GM21786 (cell line): ENCODE results near the gene PPP6R1.

Source experiments
- ATAC-seq: cut with Tn5 transposase; IDR thresholded peaks from one replicate; pipeline ENCODE4 v1.9.1; 2021; ENCODE audit not compliant: unreplicated experiment

The PPP6R1 gene

GRCh38 chr19:55244004-55244680, 14.7 kb downstream of the PPP6R1 start:
- ATAC-seq: no peak

- ATAC-seq: no peak
Measured at GRCh38 chr19:55242517-55242916, 16.3 kb downstream of the PPP6R1 start.

GRCh38 chr19:55241935-55242464, 16.8 kb downstream of the PPP6R1 start:
- ATAC-seq: no peak

- ATAC-seq: no peak
Measured at GRCh38 chr19:55241143-55241934, 17.5 kb downstream of the PPP6R1 start.

- ATAC-seq: no peak
Measured at GRCh38 chr19:55240713-55241020, 18.1 kb downstream of the PPP6R1 start.

- ATAC-seq: no peak
Measured at GRCh38 chr19:55239004-55239403, 19.8 kb downstream of the PPP6R1 start.

- no peak for ATAC-seq
Measured at GRCh38 chr19:55238030-55238429, 20.8 kb downstream of the PPP6R1 start.

GRCh38 chr19:55232986-55233385, 25.8 kb downstream of the PPP6R1 start:
- ATAC-seq: no peak

- ATAC-seq: no peak
Measured at GRCh38 chr19:55232286-55232602, 26.6 kb downstream of the PPP6R1 start.

- no peak for ATAC-seq
Measured at GRCh38 chr19:55231391-55232285, 27.2 kb downstream of the PPP6R1 start.

- no peak for ATAC-seq
Measured at GRCh38 chr19:55230780-55231179, 28.0 kb downstream of the PPP6R1 start.

GRCh38 chr19:55230329-55230728, 28.5 kb downstream of the PPP6R1 start:
- no peak for ATAC-seq

- no peak for ATAC-seq
Measured at GRCh38 chr19:55229789-55230182, 29.0 kb downstream of the PPP6R1 start.

- no peak for ATAC-seq
Measured at GRCh38 chr19:55229145-55229788, 29.6 kb downstream of the PPP6R1 start.

GRCh38 chr19:55228403-55229031, 30.3 kb downstream of the PPP6R1 start, which contains the start of gene TMEM86B:
TSS of gene TMEM86B (minus strand) at chr19:55228763. CDS start at chr19:55228741, 22 bp downstream.
- no peak for ATAC-seq

- ATAC-seq: no peak
Measured at GRCh38 chr19:55228015-55228391, 30.8 kb downstream of the PPP6R1 start.

- ATAC-seq: no peak
Measured at GRCh38 chr19:55227241-55228014, 31.4 kb downstream of the PPP6R1 start.

- no peak for ATAC-seq
Measured at GRCh38 chr19:55226788-55227187, 32.0 kb downstream of the PPP6R1 start.

GRCh38 chr19:55226273-55226672, 32.5 kb downstream of the PPP6R1 start:
- no peak for ATAC-seq
